GM12878 (cell line): ENCODE data around the gene SLC2A1. TPM values are rescaled to one million over a fixed set of nuclear protein-coding genes. Genes with fewer than 3 reads are reported as not detected.

Experiments used
- ATF7 ChIP-seq: fragments of 450-650 bp; IDR thresholded peaks from 2 replicates; pipeline ENCODE4 v1.6.1; 2016; ENCODE audit warnings: low read depth, mild to moderate bottlenecking
- BCL11A ChIP-seq: IDR thresholded peaks from 2 replicates; pipeline ENCODE4 v1.6.1; 2011; ENCODE audit warnings: low read depth, low read length
- BHLHE40 ChIP-seq, 2 experiments: fragments of 450-650 bp in 1 of 2; IDR thresholded peaks; 2 replicates each; pipeline ENCODE4 v1.6.1; 2011 to 2017; ENCODE audit warnings: low read depth in 2 of 2, borderline replicate concordance in 1 of 2, improper control_type of control experiment in 1 of 2, low read length in 1 of 2, mild to moderate bottlenecking in 1 of 2
- CBX5 ChIP-seq: sonication (generic); IDR thresholded peaks from 2 replicates; pipeline ENCODE4 v1.6.1; 2016; ENCODE audit warnings: low read depth, moderate library complexity, mild to moderate bottlenecking, inconsistent platforms
- CEBPB ChIP-seq, 2 experiments: fragments of 150-350 bp in 1 of 2; IDR thresholded peaks; 2 replicates each; pipeline ENCODE4 v1.6.1; 2012 to 2014; ENCODE audit warnings: low read depth in 2 of 2, low read length in 2 of 2, borderline replicate concordance in 1 of 2, inconsistent platforms in 1 of 2
- CHD1 ChIP-seq: IDR thresholded peaks from 2 replicates; pipeline ENCODE4 v1.6.1; 2012; ENCODE audit warnings: low read depth, low read length, improper control_type of control experiment
- CTCF ChIP-seq, 3 experiments: IDR thresholded peaks in 2 of 3; conservative IDR thresholded peaks in 1 of 3; 2 replicates each; pipeline ENCODE4 v1.5.1; 2011; ENCODE audit warnings: low read depth in 3 of 3, low read length in 3 of 3, mild to moderate bottlenecking in 3 of 3, control low read depth in 2 of 3, moderate library complexity in 2 of 3, inconsistent platforms in 1 of 3, mixed read lengths in 1 of 3; ENCODE audit not compliant: control insufficient read depth in 2 of 3, insufficient read depth in 1 of 3; ENCODE audit errors: extremely low read depth in 1 of 3
- CUX1 ChIP-seq: IDR thresholded peaks from 2 replicates; pipeline ENCODE4 v1.6.1; 2012; ENCODE audit warnings: improper control_type of control experiment, low read depth, low read length; ENCODE audit not compliant: insufficient replicate concordance
- EZH2 ChIP-seq: IDR thresholded peaks from 2 replicates; pipeline ENCODE4 v1.6.1; 2012; ENCODE audit warnings: low read depth, mild to moderate bottlenecking, control low read depth, inconsistent platforms, low read length, borderline replicate concordance; ENCODE audit not compliant: control insufficient read depth
- HDGF ChIP-seq: fragments of 450-650 bp; IDR thresholded peaks from 2 replicates; pipeline ENCODE4 v1.6.1; 2016; ENCODE audit warnings: antibody characterized with exemption
- HSF1 ChIP-seq: fragments of 150-350 bp; IDR thresholded peaks from 2 replicates; pipeline ENCODE4 v1.6.1; 2014; ENCODE audit warnings: mild to moderate bottlenecking, low read depth, low read length
- MAX ChIP-seq: IDR thresholded peaks from 2 replicates; pipeline ENCODE4 v1.6.1; 2012; ENCODE audit warnings: low read depth, low read length, improper control_type of control experiment
- RB1 ChIP-seq: fragments of 450-650 bp; formaldehyde crosslinking; IDR thresholded peaks from 2 replicates; pipeline ENCODE4 v1.6.1; 2017; ENCODE audit warnings: mild to moderate bottlenecking, borderline replicate concordance
- RUNX3 ChIP-seq: IDR thresholded peaks from 2 replicates; pipeline ENCODE4 v1.6.1; 2012; ENCODE audit warnings: low read length, inconsistent platforms
- TCF3 ChIP-seq: IDR thresholded peaks from 2 replicates; pipeline ENCODE4 v1.6.1; 2012; ENCODE audit warnings: low read depth, mild to moderate bottlenecking, low read length, borderline replicate concordance; ENCODE audit not compliant: insufficient read depth
- WRNIP1 ChIP-seq: IDR thresholded peaks from 2 replicates; pipeline ENCODE4 v1.6.1; 2011; ENCODE audit warnings: low read depth, low read length, improper control_type of control experiment, borderline replicate concordance
- ZBTB33 ChIP-seq: fragments of 450-650 bp; IDR thresholded peaks from 2 replicates; pipeline ENCODE4 v1.6.1; 2017; ENCODE audit warnings: mild to moderate bottlenecking
- ZNF24 ChIP-seq: fragments of 450-650 bp; IDR thresholded peaks from 2 replicates; pipeline ENCODE4 v1.6.1; 2017; ENCODE audit warnings: antibody characterized with exemption, mild to moderate bottlenecking
- ZZZ3 ChIP-seq: IDR thresholded peaks from 2 replicates; pipeline ENCODE4 v1.6.1; 2011; ENCODE audit warnings: low read depth; ENCODE audit not compliant: control insufficient read depth, insufficient read length
- polyA plus RNA-seq, 11 experiments: library from polyadenylated mRNA; depleted of rRNA in 4 of 11; unstranded in 6 of 11; stranded (reverse) in 5 of 11; fragments of >200 nt; fragmentation: Nextera tagmentation in 4 of 11; fragmentation: Illumina TruSeq in 1 of 11; extraction: Ambion mirVana in 4 of 11; extraction: Trizol in 1 of 11; gene quantifications; 1 replicate in 1 of 11; 2 replicates in 10 of 11; pipeline versions ENCODE4 v1.2.1 to v1.2.3, GENCODE V29; 2011 to 2016; ENCODE audit warnings: inconsistent platforms in 2 of 11, missing spikeins in 2 of 11, low read depth in 1 of 11
- total RNA-seq, 4 experiments: library from RNA; depleted of rRNA in 3 of 4; stranded (reverse); fragments of >200 nt in 3 of 4; fragmentation: Illumina TruSeq in 1 of 4; extraction: Trizol in 1 of 4; gene quantifications; 2 replicates each; pipeline versions ENCODE4 v1.2.1 to v1.2.3, GENCODE V29; 2013 to 2021

SLC2A1 gene
- total and polyA plus RNA-seq, 10 of the 15 experiments (the other 5 are each of a cell fraction or from before 2014, with no cell fraction given) = 5.7 to 66.0 (median 44.2) TPM

GRCh38 chr1:42957880-42958487 is 684 bp downstream of the SLC2A1 start (continued):
- TF ChIP-seq CUX1 = no peak
- peak; percentile 92 to 98 for TF ChIP-seq BHLHE40 (IDR thresholded peaks at IDR 0.05; ENCODE audit: borderline replicate concordance in 1 of 2, low read depth in 2 of 2, low read length in 1 of 2)
- TF ChIP-seq MAX = peak; percentile 90
- no peak for TF ChIP-seq CTCF (IDR thresholded peaks at IDR 0.05 in 2 of 3, conservative IDR thresholded peaks at IDR 0.05 in 1 of 3; ENCODE audit: control insufficient read depth in 2 of 3, extremely low read depth in 1 of 3, insufficient read depth in 1 of 3, low read depth in 3 of 3, low read length in 3 of 3)
- no peak for TF ChIP-seq CHD1
- no peak for TF ChIP-seq TCF3
- TF ChIP-seq EZH2 = no peak
- TF ChIP-seq ATF7 = peak; percentile 39; the same call in 1 of the 2 replicates
- no peak for TF ChIP-seq BCL11A
- TF ChIP-seq CBX5 = no peak
- no peak for TF ChIP-seq RUNX3
- TF ChIP-seq CEBPB (IDR thresholded peaks at IDR 0.05; ENCODE audit: borderline replicate concordance in 1 of 2, low read depth in 2 of 2, low read length in 2 of 2) = no peak
- no peak for TF ChIP-seq HSF1
- TF ChIP-seq ZNF24 = no peak
- no peak for TF ChIP-seq ZBTB33
- no peak for TF ChIP-seq RB1
- TF ChIP-seq ZZZ3 = no peak
- no peak for TF ChIP-seq WRNIP1
- TF ChIP-seq HDGF = no peak
